Epidermal melanocyte (primary cell): Measurements from ENCODE around the gene ENG.

Experiments
- DNase-seq: peaks from one replicate; pipeline ENCODE4 v3.0.0; 2011; ENCODE audit warnings: low spot score; ENCODE audit not compliant: insufficient read length

ENG gene

GRCh38 chr9:127777368-127777980 lies 77.0 kb downstream of the ENG start:
- DNase-seq, result no peak

GRCh38 chr9:127776924-127777289 lies 77.6 kb downstream of the ENG start:
- no peak for DNase-seq

GRCh38 chr9:127776195-127776923 lies 78.1 kb downstream of the ENG start:
- DNase-seq, result no peak

GRCh38 chr9:127773981-127774380 lies 80.5 kb downstream of the ENG start:
- no peak for DNase-seq

- no peak for DNase-seq
Measured at GRCh38 chr9:127773272-127773671, 81.2 kb downstream of the ENG start.

- DNase-seq, result no peak
Measured at GRCh38 chr9:127772603-127773002, 81.9 kb downstream of the ENG start.

GRCh38 chr9:127771570-127772189 lies 82.8 kb downstream of the ENG start:
- no peak for DNase-seq

- DNase-seq, result peak; percentile 87
Measured at GRCh38 chr9:127770905-127771569, 83.4 kb downstream of the ENG start.

- no peak for DNase-seq
Measured at GRCh38 chr9:127770583-127770904, 83.9 kb downstream of the ENG start.

GRCh38 chr9:127769929-127770582 lies 84.4 kb downstream of the ENG start:
- DNase-seq, result no peak

- DNase-seq, result no peak
Measured at GRCh38 chr9:127769101-127769500, 85.4 kb downstream of the ENG start.

GRCh38 chr9:127768698-127769097 lies 85.8 kb downstream of the ENG start:
- no peak for DNase-seq

GRCh38 chr9:127767909-127768331 lies 86.5 kb downstream of the ENG start:
- DNase-seq, result no peak

GRCh38 chr9:127767410-127767809 lies 87.0 kb downstream of the ENG start:
- DNase-seq, result no peak

- DNase-seq, result no peak
Measured at GRCh38 chr9:127765418-127765817, 89.0 kb downstream of the ENG start.
